ENCODE results near the gene ECSCR. TPM values are rescaled to one million over a fixed set of nuclear protein-coding genes. Genes with fewer than 3 reads are reported as not detected.

ECSCR gene
- total and polyA plus RNA-seq, 2 donors (not counting 3 experiments of a cell fraction or from before 2014, with no cell fraction given), result 365 to 1,085 TPM

DNA sequence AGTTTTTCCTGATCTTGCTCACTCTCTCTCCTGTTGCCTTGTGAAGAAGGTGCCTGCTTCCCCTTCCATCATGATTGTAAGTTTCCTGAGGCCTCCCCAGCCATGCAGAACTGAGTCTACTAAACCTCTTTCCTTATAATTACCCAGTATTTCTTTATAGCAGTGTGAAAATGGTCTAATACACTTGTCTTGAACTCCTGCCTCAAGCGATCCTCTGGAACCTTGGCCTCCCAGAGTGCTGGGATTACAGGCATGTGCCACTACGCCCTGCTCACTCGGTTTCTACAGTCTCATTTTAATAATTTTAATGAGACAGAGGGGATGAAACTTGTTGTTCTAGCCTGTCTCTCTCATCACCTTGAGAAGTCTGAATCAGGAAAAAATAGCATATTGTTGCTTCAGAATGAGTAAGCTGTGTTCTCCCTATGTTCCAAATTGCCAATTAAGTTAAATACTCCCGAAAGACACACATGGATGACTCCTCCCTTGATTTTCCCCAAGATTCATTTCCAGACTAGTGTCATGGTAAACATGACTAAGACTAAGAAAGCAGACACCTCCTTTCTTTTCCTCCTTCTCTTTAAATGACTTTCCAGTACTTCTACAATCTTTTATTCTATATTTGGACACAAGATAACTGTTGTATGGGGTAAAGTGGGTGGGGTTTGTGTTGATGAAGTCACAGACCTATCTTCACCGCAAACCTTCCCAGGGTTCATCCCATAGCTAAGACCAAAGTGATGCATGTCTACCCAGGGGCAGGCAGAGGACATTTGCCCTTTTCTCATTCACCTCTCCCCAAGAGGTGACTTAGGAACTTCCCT lies 15.4 kb downstream of the ECSCR start:
- peaks cover 58% of the 10 kb centered on the region for H3K4me1 ChIP-seq (ENCODE audit: control insufficient read depth, extremely low read depth, insufficient read depth, low read length)
- H3K9me3 ChIP-seq (replicated peaks; ENCODE audit: control insufficient read depth, insufficient read depth, low read length), result no peaks in the 10 kb centered on the region
- no peak for FAIRE-seq
- dilution Hi-C loops (cut with MboI; ENCODE audit: extremely low pct_ligation_motif_present, low sequenced_read_pairs), result no loop called here
- POLR2A ChIA-PET, result interaction anchor here (0.7 kb wide), 1 partner anchor 14 kb away, joined by 5 read pairs; no protein-coding TSS in a partner anchor
- no peaks in the 10 kb centered on the region for H3K9me1 ChIP-seq (replicated peaks; ENCODE audit: control insufficient read depth, extremely low read depth, insufficient read depth, low read length)
- no peak for TF ChIP-seq EZH2 (IDR thresholded peaks at IDR 0.05; ENCODE audit: borderline replicate concordance, low read depth, low read length, severe bottlenecking)
- no peak for TF ChIP-seq FOS (IDR thresholded peaks at IDR 0.05; ENCODE audit: borderline replicate concordance, insufficient read depth, low read length)
- no peak overlapping the region for H3K9ac ChIP-seq (replicated peaks; ENCODE audit: extremely low read depth, insufficient read depth, low read length)
- H3K79me2 ChIP-seq (ENCODE audit: control insufficient read depth, insufficient read depth, low read length), result peaks cover 8% of the 10 kb centered on the region
- intact Hi-C loops (cut with micrococcal nuclease), result no loop called here
- peak; percentile 15 for DNase-seq (ENCODE audit: low read depth, low spot score)
- peaks cover 33 to 38% of the 10 kb centered on the region in 2 experiments for H3K36me3 ChIP-seq (ENCODE audit: control insufficient read depth in 2 of 2, extremely low read depth in 1 of 2, insufficient read depth in 2 of 2, low read length in 2 of 2)
- H4K20me1 ChIP-seq (replicated peaks; ENCODE audit: control insufficient read depth, extremely low read depth, insufficient read depth, low read length), result no peaks in the 10 kb centered on the region
- no peaks in the 10 kb centered on the region for H3K27me3 ChIP-seq (ENCODE audit: control insufficient read depth in 2 of 2, insufficient read depth in 2 of 2, low read length in 2 of 2)
- no peak overlapping the region for H3K4me2 ChIP-seq (ENCODE audit: insufficient read depth, low read length)
- peak overlapping the region; percentile 32 for H3K27ac ChIP-seq (ENCODE audit: insufficient read depth, low read depth, low read length)
- CTCF ChIA-PET, result interaction anchor here (0.8 to 3.6 kb wide), 4 partner anchors 25 to 66 kb away, joined by 3 to 44 read pairs (median 8); no protein-coding TSS in a partner anchor
- no TSS peak for BruUV-seq (replicated peaks)
- no peak overlapping the region for H3K4me3 ChIP-seq (replicated peaks in 1 of 3; ENCODE audit: insufficient read depth in 1 of 3, low read depth in 1 of 3, low read length in 3 of 3)
- no peak overlapping the region for H2AFZ ChIP-seq (ENCODE audit: low read depth, low read length)

DNA sequence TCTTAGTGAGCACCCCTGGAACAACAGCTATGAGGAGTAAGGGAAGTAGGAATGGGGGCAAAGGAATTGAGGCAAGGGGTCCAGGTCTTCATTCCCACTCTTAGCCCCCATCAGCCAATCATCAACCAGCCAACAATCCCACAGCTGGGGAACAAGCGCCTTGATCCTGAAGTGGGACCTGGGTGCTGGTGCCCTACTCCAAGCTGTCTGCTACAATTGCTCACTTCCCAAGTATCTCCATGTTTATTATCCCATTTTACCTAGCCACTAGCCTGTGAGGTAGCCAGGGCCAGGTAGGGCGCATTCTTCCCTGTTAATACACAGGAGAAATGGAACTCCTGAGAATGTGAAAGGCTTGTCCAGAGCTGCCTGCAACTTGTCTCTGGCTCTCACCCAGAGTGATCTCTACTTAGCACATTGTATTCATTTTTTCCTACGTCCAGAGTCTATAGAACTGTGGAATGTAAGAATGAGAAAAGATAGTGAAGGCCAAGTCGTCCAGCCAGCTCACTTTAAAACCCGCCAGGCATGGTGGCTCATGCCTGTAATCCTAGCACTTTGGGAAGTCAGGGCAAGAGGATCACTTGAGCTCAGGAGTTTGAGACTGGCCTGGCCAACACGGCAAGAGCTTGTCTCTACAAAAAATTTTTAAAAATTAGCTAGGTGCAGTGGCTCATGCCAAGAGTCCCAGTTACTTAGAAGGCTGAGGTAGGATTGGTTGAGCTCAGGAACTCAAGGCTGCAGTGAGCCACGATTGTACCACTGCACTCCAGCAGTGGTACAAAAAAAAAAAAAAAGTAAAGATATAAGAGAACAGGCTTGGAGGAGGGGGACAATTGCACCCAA lies 17.0 kb downstream of the ECSCR start:
- intact Hi-C loops (cut with micrococcal nuclease), result no loop called here
- H2AFZ ChIP-seq (ENCODE audit: low read depth, low read length), result no peak overlapping the region
- H3K27me3 ChIP-seq (ENCODE audit: control insufficient read depth in 2 of 2, insufficient read depth in 2 of 2, low read length in 2 of 2), result no peaks in the 10 kb centered on the region
- CTCF ChIA-PET, result interaction anchor here (0.8 to 3.6 kb wide), 9 partner anchors 9 to 68 kb away, joined by 3 to 44 read pairs (median 4); partner anchors contain the start of genes ECSCR and STING1
- no peak overlapping the region for H3K4me2 ChIP-seq (ENCODE audit: insufficient read depth, low read length)
- BruUV-seq (replicated peaks), result no TSS peak
- POLR2A ChIA-PET, result interaction anchor here (1.0 to 1.5 kb wide), 4 partner anchors 9 to 17 kb away, joined by 3 to 6 read pairs (median 4); partner anchors contain the start of gene ECSCR
- no peak overlapping the region for H3K4me3 ChIP-seq (replicated peaks in 1 of 3; ENCODE audit: insufficient read depth in 1 of 3, low read depth in 1 of 3, low read length in 3 of 3)
- peaks cover 20 to 24% of the 10 kb centered on the region in 2 experiments for H3K36me3 ChIP-seq (ENCODE audit: control insufficient read depth in 2 of 2, extremely low read depth in 1 of 2, insufficient read depth in 2 of 2, low read length in 2 of 2)
- peak; percentile 69 for DNase-seq (ENCODE audit: low read depth, low spot score)
- dilution Hi-C loops (cut with MboI; ENCODE audit: extremely low pct_ligation_motif_present, low sequenced_read_pairs), result no loop called here
- no peaks in the 10 kb centered on the region for H3K9me1 ChIP-seq (replicated peaks; ENCODE audit: control insufficient read depth, extremely low read depth, insufficient read depth, low read length)
- H4K20me1 ChIP-seq (replicated peaks; ENCODE audit: control insufficient read depth, extremely low read depth, insufficient read depth, low read length), result no peaks in the 10 kb centered on the region
- H3K4me1 ChIP-seq (ENCODE audit: control insufficient read depth, extremely low read depth, insufficient read depth, low read length), result peaks cover 58% of the 10 kb centered on the region
- no peak overlapping the region for H3K9ac ChIP-seq (replicated peaks; ENCODE audit: extremely low read depth, insufficient read depth, low read length)
- FAIRE-seq, result peak; percentile 59
- no peaks in the 10 kb centered on the region for H3K9me3 ChIP-seq (replicated peaks; ENCODE audit: control insufficient read depth, insufficient read depth, low read length)
- peak overlapping the region; percentile 94 for H3K27ac ChIP-seq (ENCODE audit: insufficient read depth, low read depth, low read length)
- no peaks in the 10 kb centered on the region for H3K79me2 ChIP-seq (ENCODE audit: control insufficient read depth, insufficient read depth, low read length)
- TF ChIP-seq, protein P1, sequence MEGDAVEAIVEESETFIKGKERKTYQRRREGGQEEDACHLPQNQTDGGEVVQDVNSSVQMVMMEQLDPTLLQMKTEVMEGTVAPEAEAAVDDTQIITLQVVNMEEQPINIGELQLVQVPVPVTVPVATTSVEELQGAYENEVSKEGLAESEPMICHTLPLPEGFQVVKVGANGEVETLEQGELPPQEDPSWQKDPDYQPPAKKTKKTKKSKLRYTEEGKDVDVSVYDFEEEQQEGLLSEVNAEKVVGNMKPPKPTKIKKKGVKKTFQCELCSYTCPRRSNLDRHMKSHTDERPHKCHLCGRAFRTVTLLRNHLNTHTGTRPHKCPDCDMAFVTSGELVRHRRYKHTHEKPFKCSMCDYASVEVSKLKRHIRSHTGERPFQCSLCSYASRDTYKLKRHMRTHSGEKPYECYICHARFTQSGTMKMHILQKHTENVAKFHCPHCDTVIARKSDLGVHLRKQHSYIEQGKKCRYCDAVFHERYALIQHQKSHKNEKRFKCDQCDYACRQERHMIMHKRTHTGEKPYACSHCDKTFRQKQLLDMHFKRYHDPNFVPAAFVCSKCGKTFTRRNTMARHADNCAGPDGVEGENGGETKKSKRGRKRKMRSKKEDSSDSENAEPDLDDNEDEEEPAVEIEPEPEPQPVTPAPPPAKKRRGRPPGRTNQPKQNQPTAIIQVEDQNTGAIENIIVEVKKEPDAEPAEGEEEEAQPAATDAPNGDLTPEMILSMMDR (IDR thresholded peaks at IDR 0.05; ENCODE audit: extremely low read depth in 1 of 2, insufficient read depth in 1 of 2, low read depth in 1 of 2, low read length in 2 of 2), result no peak
- TF ChIP-seq GATA2 (IDR thresholded peaks at IDR 0.05; ENCODE audit: insufficient read depth, insufficient read length, low read depth, low read length) (no peak), JUN (IDR thresholded peaks at IDR 0.05; ENCODE audit: borderline replicate concordance, insufficient read depth, insufficient read length, low read depth) (no peak), EZH2 (IDR thresholded peaks at IDR 0.05; ENCODE audit: borderline replicate concordance, low read depth, low read length, severe bottlenecking) (no peak), POLR2A (IDR thresholded peaks at IDR 0.05; ENCODE audit: low read depth, low read length) (peak; percentile 54), POLR2AphosphoS5 (IDR thresholded peaks at IDR 0.05; ENCODE audit: insufficient read depth, low read depth, low read length) (peak; percentile 70), FOS (IDR thresholded peaks at IDR 0.05; ENCODE audit: borderline replicate concordance, insufficient read depth, low read length) (no peak), MYC (IDR thresholded peaks at IDR 0.05; ENCODE audit: low read depth, low read length) (no peak)
- TF ChIP-seq, protein P2, sequence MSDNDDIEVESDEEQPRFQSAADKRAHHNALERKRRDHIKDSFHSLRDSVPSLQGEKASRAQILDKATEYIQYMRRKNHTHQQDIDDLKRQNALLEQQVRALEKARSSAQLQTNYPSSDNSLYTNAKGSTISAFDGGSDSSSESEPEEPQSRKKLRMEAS (IDR thresholded peaks at IDR 0.05; ENCODE audit: insufficient read depth, insufficient read length), result no peak
